GM21390 (cell line): ENCODE measurements around the gene AMIGO1.

Experiments used
- ATAC-seq: cut with Tn5 transposase; IDR thresholded peaks from one replicate; pipeline ENCODE4 v1.9.1; 2021; ENCODE audit not compliant: unreplicated experiment

AMIGO1 gene

DNA sequence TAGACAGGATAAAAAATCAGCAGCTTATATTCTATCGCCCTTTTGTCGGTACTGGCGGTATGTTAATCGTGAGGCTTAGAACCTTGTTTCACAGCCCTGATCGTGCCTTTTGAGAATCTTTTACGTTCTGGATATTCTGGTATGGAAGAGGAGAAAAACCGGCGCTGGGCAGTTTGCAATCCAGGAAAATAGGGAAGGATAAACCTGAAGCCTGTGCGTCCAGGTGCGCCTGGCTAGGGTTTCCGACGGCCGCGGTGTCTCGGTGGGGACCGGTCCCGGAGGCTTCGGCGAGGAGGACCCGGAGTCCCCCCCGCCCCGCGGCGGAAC is 43.4 kb downstream of the AMIGO1 start:
- no peak for ATAC-seq

GRCh38 chr1:109457819-109458218 is 51.7 kb downstream of the AMIGO1 start:
- ATAC-seq = no peak

GRCh38 chr1:109454497-109455133 is 54.9 kb downstream of the AMIGO1 start:
- no peak for ATAC-seq
